H1 (cell line): ENCODE results near the gene GPX5. TPM values are rescaled to one million over a fixed set of nuclear protein-coding genes. Genes with fewer than 3 reads are reported as not detected.

ENCODE experiments used
- ASH2L ChIP-seq: fragments of 200-600, 300-600 bp; sonication (generic); IDR thresholded peaks from one replicate; pipeline ENCODE4 v1.7.1; 2017; ENCODE audit warnings: low read length
- CBX5 ChIP-seq: fragments of 300-800, 300-1000 bp; sonication (generic); IDR thresholded peaks from 2 replicates; pipeline ENCODE4 v1.7.1; 2016; ENCODE audit warnings: antibody characterized with exemption, low read length, low read depth
- CEBPB ChIP-seq: IDR thresholded peaks from 2 replicates; pipeline ENCODE4 v1.6.1; 2012; ENCODE audit warnings: low read depth, low read length
- HDAC2 ChIP-seq, 2 experiments: fragments of 300-600 bp in 1 of 2; sonication (generic) in 1 of 2; IDR thresholded peaks; 2 replicates each; pipeline ENCODE4 v1.6.1; 2011 to 2012; ENCODE audit warnings: low read depth in 2 of 2, low read length in 2 of 2, mild to moderate bottlenecking in 2 of 2, moderate library complexity in 2 of 2, borderline replicate concordance in 1 of 2, inconsistent platforms in 1 of 2
- POU5F1 ChIP-seq: IDR thresholded peaks from 2 replicates; pipeline ENCODE4 v1.6.1; 2011; ENCODE audit warnings: low read depth, mild to moderate bottlenecking, low read length, moderate library complexity
- RBBP5 ChIP-seq: IDR thresholded peaks from 2 replicates; pipeline ENCODE4 v1.7.1; 2012; ENCODE audit warnings: low read depth, mild to moderate bottlenecking, inconsistent platforms, low read length, moderate library complexity, borderline replicate concordance
- TBP ChIP-seq: IDR thresholded peaks from 2 replicates; pipeline ENCODE4 v1.6.1; 2011; ENCODE audit warnings: low read depth, low read length, improper control_type of control experiment
- polyA plus RNA-seq, 7 experiments: library from polyadenylated mRNA; depleted of rRNA in 3 of 7; stranded (reverse) in 5 of 7; unstranded in 2 of 7; fragments of >200 nt in 5 of 7; fragments of 200-250 nt in 2 of 7; gene quantifications; 1 replicate in 5 of 7; 2 replicates in 1 of 7; 4 replicates in 1 of 7; pipeline versions ENCODE4 v1.2.1 to v1.2.3, GENCODE V29; 2011 to 2013; ENCODE audit warnings: missing spikeins in 2 of 7, mixed read lengths in 2 of 7
- total RNA-seq: library from RNA; stranded (reverse); fragmentation: NEBNext Ultra II Directional; extraction: Animal tissue kit (Norgen Biotek cat#: 25700); gene quantifications from 2 replicates; pipeline ENCODE4 v1.2.1, GENCODE V29; 2021

The GPX5 gene
- total and polyA plus RNA-seq, 2 of the 8 experiments (the other 6 are each of a cell fraction or from before 2014, with no cell fraction given): 0.08 TPM; not detected in 1

GRCh38 chr6:28543651-28544610 lies 18.2 kb downstream of the GPX5 start (continued):
- TF ChIP-seq POU5F1 (no peak), TBP (no peak), RBBP5 (peak; percentile 85), CEBPB (peak; percentile 44; the same call in 1 of the 2 replicates), HDAC2 (IDR thresholded peaks at IDR 0.05; ENCODE audit: borderline replicate concordance in 1 of 2, low read depth in 2 of 2, low read length in 2 of 2) (0 out of 4 replicates have a peak, but pooled peaks of 1 of the 2 experiments have one; percentile 25), CBX5 (no peak), ASH2L (peak; percentile 85)
- TF ChIP-seq, all 59 proteins: peak for 7
